Measurements from ENCODE around the gene SEMA3D. TPM values are rescaled to one million over a fixed set of nuclear protein-coding genes. Genes with fewer than 3 reads are reported as not detected.

Gene SEMA3D
- total RNA-seq, 1 donor from 2014 or later, result 26.3 TPM

DNA sequence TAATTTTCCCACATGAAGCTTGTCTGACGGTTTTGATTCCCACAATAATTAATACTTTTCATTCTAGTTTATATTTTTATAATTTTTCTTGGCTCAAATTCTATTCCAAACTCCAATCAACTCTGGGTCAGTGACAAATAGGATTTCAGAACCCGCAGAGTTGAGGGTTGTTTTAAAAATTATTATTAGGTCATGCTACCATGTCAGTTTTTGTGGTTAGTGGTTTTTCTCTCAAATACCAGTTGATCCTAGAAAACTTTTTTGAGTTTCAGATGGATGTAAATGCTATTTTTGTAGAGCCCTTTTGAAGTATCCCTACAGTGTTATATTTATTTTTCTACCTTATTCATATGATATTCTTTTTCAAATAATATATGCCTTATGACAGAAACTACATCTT is 237.4 kb downstream of the SEMA3D start:
- no peak overlapping the region for H3K4me3 Mint-ChIP-seq
- no peaks in the 10 kb centered on the region for H3K9me3 Mint-ChIP-seq
- no peaks in the 10 kb centered on the region for H3K36me3 Mint-ChIP-seq (ENCODE audit: low read depth)
- H3K27me3 Mint-ChIP-seq (ENCODE audit: low read depth), result no peaks in the 10 kb centered on the region
- TF ChIP-seq CTCF (conservative IDR thresholded peaks at IDR 0.05), result no peak
- no peak for DNase-seq (ENCODE audit: low read depth, low spot score)
- H3K4me1 Mint-ChIP-seq, result peaks cover 5% of the 10 kb centered on the region
- H3K27ac Mint-ChIP-seq (ENCODE audit: unreplicated experiment), result no peak overlapping the region

DNA sequence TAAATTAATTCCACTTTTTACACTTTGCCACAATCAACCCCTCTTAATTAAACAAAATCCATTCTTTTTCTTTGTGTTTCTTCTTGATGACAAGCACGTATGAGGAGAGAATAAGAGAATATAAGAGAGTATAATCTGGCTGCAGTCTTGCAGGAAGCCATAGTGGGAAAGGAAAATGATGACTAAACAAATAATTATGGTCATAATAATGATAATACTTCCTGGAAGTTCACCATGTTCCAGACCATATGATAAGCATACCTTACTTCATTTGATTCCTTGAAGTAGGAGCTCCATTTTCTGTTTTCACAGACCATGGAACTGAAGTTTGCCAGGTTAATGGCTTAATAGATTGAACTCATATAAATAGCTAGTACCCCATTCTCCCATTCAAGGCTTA is 237.8 kb downstream of the SEMA3D start:
- Mint-ChIP-seq H3K36me3 (ENCODE audit: low read depth) (no peaks in the 10 kb centered on the region), H3K9me3 (no peaks in the 10 kb centered on the region)

GRCh38 chr7:84948634-84949033 is 238.2 kb downstream of the SEMA3D start:
- DNase-seq (ENCODE audit: low read depth, low spot score), result no peak
- Mint-ChIP-seq H3K4me1 (peaks cover 5% of the 10 kb centered on the region), H3K27ac (ENCODE audit: unreplicated experiment) (no peak overlapping the region), H3K36me3 (ENCODE audit: low read depth) (no peaks in the 10 kb centered on the region), H3K27me3 (ENCODE audit: low read depth) (no peaks in the 10 kb centered on the region), H3K9me3 (no peaks in the 10 kb centered on the region), H3K4me3 (no peak overlapping the region)
- no peak for TF ChIP-seq CTCF (conservative IDR thresholded peaks at IDR 0.05)

More for the DNA sequence above, 237.8 kb downstream of the SEMA3D start:
- no peak for DNase-seq (ENCODE audit: low read depth, low spot score)
- Mint-ChIP-seq H3K4me3 (no peak overlapping the region), H3K27ac (ENCODE audit: unreplicated experiment) (no peak overlapping the region), H3K4me1 (peaks cover 5% of the 10 kb centered on the region), H3K27me3 (ENCODE audit: low read depth) (no peaks in the 10 kb centered on the region)
- no peak for TF ChIP-seq CTCF (conservative IDR thresholded peaks at IDR 0.05)

GRCh38 chr7:84946549-84946948 is 240.3 kb downstream of the SEMA3D start:
- no peaks in the 10 kb centered on the region for H3K4me1 Mint-ChIP-seq
- no peaks in the 10 kb centered on the region for H3K36me3 Mint-ChIP-seq (ENCODE audit: low read depth)
- TF ChIP-seq CTCF (conservative IDR thresholded peaks at IDR 0.05), result no peak
- no peak overlapping the region for H3K27ac Mint-ChIP-seq (ENCODE audit: unreplicated experiment)
- H3K4me3 Mint-ChIP-seq, result no peak overlapping the region
- no peaks in the 10 kb centered on the region for H3K9me3 Mint-ChIP-seq
- DNase-seq (ENCODE audit: low read depth, low spot score), result no peak
- no peaks in the 10 kb centered on the region for H3K27me3 Mint-ChIP-seq (ENCODE audit: low read depth)
